ENCODE measurements around the gene KRT39. TPM values are rescaled to one million over a fixed set of nuclear protein-coding genes. Genes with fewer than 3 reads are reported as not detected.

Gene KRT39
- total RNA-seq, result not detected

DNA sequence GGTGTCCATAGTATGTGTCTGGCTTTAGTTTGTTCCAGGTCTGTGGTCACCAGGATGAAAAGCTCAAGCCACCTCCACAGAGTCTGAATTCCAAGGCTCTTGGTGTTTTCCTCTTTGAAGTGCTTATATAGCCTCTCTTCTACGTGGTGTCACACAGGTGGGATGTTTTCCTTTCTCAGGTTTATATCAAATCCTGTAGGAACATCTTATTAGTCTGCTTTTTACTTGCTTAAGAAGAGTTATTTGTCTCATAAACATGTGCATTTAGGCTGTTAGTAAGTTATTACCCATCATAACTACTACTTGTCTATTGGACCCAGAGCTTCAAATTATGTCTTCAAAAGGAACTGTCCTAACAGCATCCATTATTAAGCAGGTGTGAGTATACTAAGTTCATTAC, at the start of gene KRT39:
TSS of gene KRT39 (minus strand) at position 101 of the 400 bp plus-strand sequence. CDS start at position 9, 92 bp downstream.
- TF ChIP-seq, protein P1, sequence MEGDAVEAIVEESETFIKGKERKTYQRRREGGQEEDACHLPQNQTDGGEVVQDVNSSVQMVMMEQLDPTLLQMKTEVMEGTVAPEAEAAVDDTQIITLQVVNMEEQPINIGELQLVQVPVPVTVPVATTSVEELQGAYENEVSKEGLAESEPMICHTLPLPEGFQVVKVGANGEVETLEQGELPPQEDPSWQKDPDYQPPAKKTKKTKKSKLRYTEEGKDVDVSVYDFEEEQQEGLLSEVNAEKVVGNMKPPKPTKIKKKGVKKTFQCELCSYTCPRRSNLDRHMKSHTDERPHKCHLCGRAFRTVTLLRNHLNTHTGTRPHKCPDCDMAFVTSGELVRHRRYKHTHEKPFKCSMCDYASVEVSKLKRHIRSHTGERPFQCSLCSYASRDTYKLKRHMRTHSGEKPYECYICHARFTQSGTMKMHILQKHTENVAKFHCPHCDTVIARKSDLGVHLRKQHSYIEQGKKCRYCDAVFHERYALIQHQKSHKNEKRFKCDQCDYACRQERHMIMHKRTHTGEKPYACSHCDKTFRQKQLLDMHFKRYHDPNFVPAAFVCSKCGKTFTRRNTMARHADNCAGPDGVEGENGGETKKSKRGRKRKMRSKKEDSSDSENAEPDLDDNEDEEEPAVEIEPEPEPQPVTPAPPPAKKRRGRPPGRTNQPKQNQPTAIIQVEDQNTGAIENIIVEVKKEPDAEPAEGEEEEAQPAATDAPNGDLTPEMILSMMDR (IDR thresholded peaks at IDR 0.05; ENCODE audit: low read depth), result no peak

DNA sequence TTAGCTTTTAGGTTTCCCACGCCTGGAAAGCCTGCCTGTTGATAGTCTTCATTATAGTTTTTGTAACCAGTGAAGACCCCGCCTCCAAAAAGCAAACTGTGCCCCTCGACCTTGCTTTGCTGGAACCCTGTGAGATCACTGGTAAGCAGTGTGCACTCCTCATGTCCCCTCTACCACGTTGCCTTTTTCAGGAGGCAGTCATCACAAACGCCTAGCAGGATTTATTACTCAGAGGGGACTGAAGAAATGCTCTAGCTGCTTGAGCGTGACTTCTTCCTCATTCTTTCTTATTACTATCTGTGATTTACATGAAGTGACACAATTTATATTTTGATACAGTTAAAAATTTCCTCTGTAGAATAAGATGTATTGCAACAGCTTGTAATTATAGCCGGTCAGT, 48.7 kb upstream of the KRT39 start:
- TF ChIP-seq, protein P1 (IDR thresholded peaks at IDR 0.05; ENCODE audit: low read depth), result no peak

DNA sequence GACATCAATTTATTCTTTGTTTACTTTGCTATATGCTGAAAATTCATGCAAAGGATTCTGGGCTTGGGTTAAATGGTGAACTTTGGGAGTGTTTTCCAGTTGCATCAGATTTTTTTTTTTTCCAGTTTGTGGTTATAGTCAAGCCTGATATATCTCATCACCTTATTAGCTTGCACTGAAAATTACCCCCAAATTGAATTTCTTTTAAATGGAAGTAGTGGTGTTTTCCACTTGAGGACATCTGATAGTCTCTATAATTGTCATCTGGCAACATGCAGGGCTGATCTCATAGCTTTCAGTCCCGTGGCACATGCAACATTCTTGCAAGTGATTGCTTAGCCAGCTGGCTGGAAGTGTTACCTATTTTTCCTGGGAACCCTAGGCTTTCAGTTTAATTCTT, 46.9 kb upstream of the KRT39 start:
- TF ChIP-seq, protein P1 (IDR thresholded peaks at IDR 0.05; ENCODE audit: low read depth), result no peak

DNA sequence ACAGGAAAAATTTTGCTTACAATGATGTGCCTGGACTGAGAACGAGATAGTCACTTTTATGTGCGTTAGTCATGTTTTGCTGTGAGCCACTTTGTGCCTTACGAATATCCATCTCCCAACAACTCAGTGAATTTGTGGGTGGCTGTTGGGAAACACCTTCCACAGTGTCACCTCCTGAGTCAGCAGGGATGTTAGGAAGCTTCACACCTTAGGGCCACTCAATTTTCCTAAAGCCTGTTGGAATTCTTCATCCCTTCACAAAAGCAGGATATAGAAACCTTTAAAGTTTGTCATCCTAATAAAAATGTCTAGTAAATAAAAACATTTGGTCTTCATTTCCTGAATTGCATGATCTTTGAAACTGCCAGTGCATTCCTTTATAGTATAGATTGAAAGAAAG, 46.4 kb upstream of the KRT39 start:
- TF ChIP-seq, protein P1 (IDR thresholded peaks at IDR 0.05; ENCODE audit: low read depth), result no peak

DNA sequence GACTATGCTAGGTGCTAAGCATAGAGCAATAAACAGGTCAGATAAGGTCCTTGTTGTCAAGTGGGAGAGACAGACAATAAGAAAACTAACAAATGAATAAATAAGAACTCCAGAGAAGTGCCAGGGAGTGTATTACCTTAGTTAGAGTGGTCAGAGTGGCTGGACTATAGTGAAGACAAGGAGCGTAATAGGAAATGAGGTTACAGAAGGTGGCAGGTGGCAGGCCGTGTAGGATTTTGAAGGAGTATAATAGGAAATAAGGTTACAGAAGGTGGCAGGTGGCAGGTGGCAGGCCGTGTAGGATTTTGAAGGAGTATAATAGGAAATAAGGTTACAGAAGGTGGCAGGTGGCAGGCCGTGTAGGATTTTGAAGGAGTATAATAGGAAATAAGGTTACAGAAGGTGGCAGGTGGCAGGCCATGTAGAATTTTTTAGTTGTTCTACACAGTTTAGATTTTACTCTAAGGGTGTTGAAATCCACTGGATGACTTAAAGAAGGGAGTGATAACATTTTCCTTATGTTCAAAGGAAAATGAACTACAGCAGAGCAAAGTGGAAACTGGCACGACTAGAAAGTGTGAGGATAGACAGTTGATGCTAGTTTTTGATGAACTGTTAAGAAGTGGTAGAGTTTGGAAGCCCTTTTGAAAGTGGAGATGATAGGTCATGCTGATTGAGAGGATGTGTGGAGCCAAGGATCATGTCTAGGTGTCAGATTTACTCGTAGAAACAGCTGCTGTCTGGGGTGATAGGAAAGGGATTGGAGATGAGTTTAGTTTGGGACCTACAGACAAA, 45.8 kb upstream of the KRT39 start:
- TF ChIP-seq, protein P1 (IDR thresholded peaks at IDR 0.05; ENCODE audit: low read depth), result no peak

DNA sequence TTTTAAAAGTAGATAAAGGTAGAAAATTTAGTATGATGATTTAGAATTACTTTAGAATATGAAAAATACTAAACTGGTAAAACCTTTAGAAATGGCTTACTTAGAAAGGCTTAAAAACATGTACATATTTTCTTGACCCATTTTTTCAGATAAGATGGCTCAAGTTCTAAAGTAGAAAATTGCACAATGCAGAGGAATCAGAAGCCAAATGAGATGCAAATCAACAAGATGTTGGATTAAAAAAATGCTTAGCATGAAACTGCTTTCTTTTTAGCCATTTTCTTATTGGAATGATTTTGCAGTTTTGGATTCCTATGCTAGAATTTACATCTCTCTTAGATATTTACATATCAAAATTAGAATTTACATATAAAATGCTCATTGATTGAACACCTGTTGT, 43.7 kb upstream of the KRT39 start:
- TF ChIP-seq, protein P1 (IDR thresholded peaks at IDR 0.05; ENCODE audit: low read depth), result no peak

DNA sequence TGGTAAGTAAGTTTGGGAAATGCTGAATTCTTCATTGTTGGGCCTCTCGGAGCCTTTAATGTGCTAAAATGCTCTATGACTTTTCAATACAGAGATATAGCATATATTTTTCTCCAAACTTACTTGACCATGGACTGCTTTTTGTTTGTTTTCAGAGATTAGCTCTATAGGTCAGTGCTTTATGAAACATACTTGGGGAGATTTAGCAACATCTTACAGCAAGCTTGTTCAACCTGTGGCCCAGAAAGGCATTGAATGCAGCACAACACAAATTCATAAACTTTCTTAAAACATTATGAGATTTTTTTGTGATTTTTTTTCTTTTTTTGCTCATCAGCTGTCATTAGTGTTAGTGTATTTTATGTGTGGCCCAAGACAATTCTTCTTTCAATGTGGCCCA, 43.2 kb upstream of the KRT39 start:
- TF ChIP-seq, protein P1 (IDR thresholded peaks at IDR 0.05; ENCODE audit: low read depth), result no peak

Measured in subcutaneous adipose tissue (tissue), 4 donors.